ENCODE data around the gene CNFN.

The CNFN gene

GRCh38 chr19:42389899-42390298, at the start of gene CNFN:
Gene CNFN, minus strand, starts transcription at chr19:42390297. Its CDS starts 1,260 bp downstream, at chr19:42389037.
- DNase-seq (ENCODE audit: low read depth in 2 of 2, low spot score in 1 of 2) = no peak

GRCh38 chr19:42436006-42436405, 45.9 kb upstream of the CNFN start:
- DNase-seq (ENCODE audit: low read depth in 2 of 2, low spot score in 1 of 2) = no peak

GRCh38 chr19:42435316-42435715, 45.2 kb upstream of the CNFN start:
- no peak for DNase-seq (ENCODE audit: low read depth in 2 of 2, low spot score in 1 of 2)

GRCh38 chr19:42433503-42434260, 43.6 kb upstream of the CNFN start:
- DNase-seq (ENCODE audit: low read depth in 2 of 2, low spot score in 1 of 2) = peak; percentile 30 to 38

- no peak for DNase-seq (ENCODE audit: low read depth in 2 of 2, low spot score in 1 of 2)
These were observed 41.4 kb upstream of the CNFN start for GRCh38 chr19:42431486-42431885.

GRCh38 chr19:42428676-42429075, 38.6 kb upstream of the CNFN start:
- no peak for DNase-seq (ENCODE audit: low read depth in 2 of 2, low spot score in 1 of 2)

GRCh38 chr19:42427313-42427712, 37.2 kb upstream of the CNFN start, which contains the start of gene LIPE:
Gene LIPE, minus strand, starts transcription at chr19:42427388. Its CDS starts 239 bp downstream, at chr19:42427149.
- DNase-seq (ENCODE audit: low read depth in 2 of 2, low spot score in 1 of 2) = no peak

- no peak for DNase-seq (ENCODE audit: low read depth in 2 of 2, low spot score in 1 of 2)
These were observed 36.5 kb upstream of the CNFN start for GRCh38 chr19:42426643-42427042.

- no peak for DNase-seq (ENCODE audit: low read depth in 2 of 2, low spot score in 1 of 2)
These were observed 34.6 kb upstream of the CNFN start for GRCh38 chr19:42424712-42425131.

GRCh38 chr19:42424345-42424707, 34.2 kb upstream of the CNFN start:
- no peak for DNase-seq (ENCODE audit: low read depth in 2 of 2, low spot score in 1 of 2)

- peak; percentile 84 to 90 for DNase-seq (ENCODE audit: low read depth in 2 of 2, low spot score in 1 of 2)
These were observed 33.6 kb upstream of the CNFN start for GRCh38 chr19:42423462-42424344.

GRCh38 chr19:42422901-42423461, 32.9 kb upstream of the CNFN start:
- peak; percentile 14 to 17 for DNase-seq (ENCODE audit: low read depth in 2 of 2, low spot score in 1 of 2)

GRCh38 chr19:42422092-42422900, 32.2 kb upstream of the CNFN start:
- no peak for DNase-seq (ENCODE audit: low read depth in 2 of 2, low spot score in 1 of 2)

GRCh38 chr19:42421591-42422031, 31.5 kb upstream of the CNFN start:
- no peak for DNase-seq (ENCODE audit: low read depth in 2 of 2, low spot score in 1 of 2)

GRCh38 chr19:42421101-42421500, 31.0 kb upstream of the CNFN start:
- no peak for DNase-seq (ENCODE audit: low read depth in 2 of 2, low spot score in 1 of 2)

- DNase-seq (ENCODE audit: low read depth in 2 of 2, low spot score in 1 of 2) = peak; percentile 52 to 60
These were observed 30.0 kb upstream of the CNFN start for GRCh38 chr19:42420055-42420544.

- no peak for DNase-seq (ENCODE audit: low read depth in 2 of 2, low spot score in 1 of 2)
These were observed 29.2 kb upstream of the CNFN start for GRCh38 chr19:42419309-42419708.

GRCh38 chr19:42412661-42413076, 22.6 kb upstream of the CNFN start:
- no peak for DNase-seq (ENCODE audit: low read depth in 2 of 2, low spot score in 1 of 2)

- DNase-seq (ENCODE audit: low read depth in 2 of 2, low spot score in 1 of 2) = no peak
These were observed 22.1 kb upstream of the CNFN start for GRCh38 chr19:42412227-42412626.

- no peak for DNase-seq (ENCODE audit: low read depth in 2 of 2, low spot score in 1 of 2)
These were observed 21.6 kb upstream of the CNFN start for GRCh38 chr19:42411581-42412178.
